ENCODE measurements around the gene STOML3.
A peak's percentile ranks its signal among the peaks of the same experiment; 100 is the strongest.

The STOML3 gene, protein sequence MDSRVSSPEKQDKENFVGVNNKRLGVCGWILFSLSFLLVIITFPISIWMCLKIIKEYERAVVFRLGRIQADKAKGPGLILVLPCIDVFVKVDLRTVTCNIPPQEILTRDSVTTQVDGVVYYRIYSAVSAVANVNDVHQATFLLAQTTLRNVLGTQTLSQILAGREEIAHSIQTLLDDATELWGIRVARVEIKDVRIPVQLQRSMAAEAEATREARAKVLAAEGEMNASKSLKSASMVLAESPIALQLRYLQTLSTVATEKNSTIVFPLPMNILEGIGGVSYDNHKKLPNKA

DNA sequence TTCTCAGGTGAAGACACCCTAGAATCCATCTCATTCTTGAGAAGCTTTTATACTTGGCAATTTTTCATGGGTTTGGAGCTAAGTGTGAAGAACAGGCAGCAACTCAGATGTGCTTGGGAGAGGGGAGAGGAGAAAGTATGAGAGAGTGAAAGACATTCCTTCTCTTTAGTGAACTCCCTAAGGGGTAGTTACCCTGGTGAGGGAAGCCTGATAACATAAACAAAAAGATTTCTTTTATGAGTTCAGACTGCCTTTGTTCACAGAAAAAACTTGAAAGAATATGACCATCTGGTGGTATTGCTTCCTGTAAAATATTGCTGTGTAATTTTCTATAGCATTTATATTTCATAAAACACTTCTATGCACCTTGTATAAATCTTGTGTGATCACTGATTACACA lies at the start of gene STOML3:
Gene STOML3 (minus strand): TSS at position 139 of the 400 bp plus-strand sequence. CDS start 110 bp downstream, at position 29.
- Histone ChIP-seq H3K27me3 (ENCODE audit: control insufficient read depth in 1 of 2, insufficient read depth in 2 of 2, low read length in 2 of 2) (no peaks in the 10 kb centered on the region), H3K36me3 (ENCODE audit: control insufficient read depth in 2 of 2, insufficient read depth in 2 of 2, low read length in 2 of 2) (no peaks in the 10 kb centered on the region), H3K9ac (ENCODE audit: low read length in 2 of 2) (no peak within 1 kb of the TSS), H3K4me3 (ENCODE audit: low read length in 2 of 2) (no peak within 1 kb of the TSS), H3K4me1 (ENCODE audit: control insufficient read depth, insufficient read depth, low read length) (no peaks in the 10 kb centered on the region), H3K27ac (ENCODE audit: low read length) (no peak within 1 kb of the TSS), H3K9me3 (ENCODE audit: control insufficient read depth in 2 of 2, low read length in 2 of 2) (no peaks in the 10 kb centered on the region)

DNA sequence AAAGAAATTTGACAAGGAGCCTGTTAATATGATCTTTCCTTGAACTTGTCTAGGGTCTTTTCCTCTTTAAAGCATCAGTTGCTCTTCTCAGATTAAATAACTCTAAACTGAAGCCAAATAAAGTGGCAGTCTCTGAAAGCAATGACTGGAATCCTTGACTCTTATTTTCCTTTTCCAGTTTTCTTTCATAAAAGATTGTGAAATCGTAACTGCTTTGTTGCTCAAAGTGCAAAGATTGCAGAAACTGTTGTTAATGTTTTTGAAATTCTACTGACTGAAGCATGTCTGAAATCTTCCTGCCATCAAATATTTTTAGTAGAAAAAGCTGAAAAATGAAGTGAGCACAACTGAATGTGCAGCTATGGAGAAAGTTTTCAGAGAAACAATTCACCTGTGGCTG lies 49.6 kb upstream of the STOML3 start:
- Histone ChIP-seq H3K9me3 (ENCODE audit: control insufficient read depth in 2 of 2, low read length in 2 of 2) (no peaks in the 10 kb centered on the region), H3K27ac (ENCODE audit: low read length) (no peak overlapping the region), H3K4me3 (ENCODE audit: low read length in 2 of 2) (no peak overlapping the region), H3K9ac (ENCODE audit: low read length in 2 of 2) (no peak overlapping the region), H3K36me3 (ENCODE audit: control insufficient read depth in 2 of 2, insufficient read depth in 2 of 2, low read length in 2 of 2) (peaks cover 3 to 4% of the 10 kb centered on the region in 2 donors), H3K27me3 (ENCODE audit: control insufficient read depth in 1 of 2, insufficient read depth in 2 of 2, low read length in 2 of 2) (no peaks in the 10 kb centered on the region), H3K4me1 (ENCODE audit: control insufficient read depth, insufficient read depth, low read length) (peaks cover 3% of the 10 kb centered on the region)

DNA sequence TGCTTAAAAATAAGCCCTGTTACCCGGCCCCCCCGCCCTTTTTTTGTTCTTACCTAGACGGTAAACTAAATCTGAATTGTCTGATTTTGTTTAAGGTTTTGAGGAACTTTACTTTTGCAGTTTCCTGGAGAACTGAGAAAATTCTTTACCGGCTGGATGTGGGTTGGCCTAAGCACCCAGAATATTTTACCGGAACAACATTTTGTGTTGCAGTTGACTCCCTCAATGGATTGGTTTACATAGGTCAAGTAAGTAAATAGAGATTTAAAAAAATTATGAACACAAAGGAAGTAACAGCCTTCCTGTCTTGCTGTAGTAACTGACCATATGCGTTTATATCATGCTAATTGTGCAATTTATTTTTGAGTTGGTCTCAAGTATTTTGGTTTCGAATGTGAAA lies 48.4 kb upstream of the STOML3 start:
- Histone ChIP-seq H3K27me3 (ENCODE audit: control insufficient read depth in 1 of 2, insufficient read depth in 2 of 2, low read length in 2 of 2) (no peaks in the 10 kb centered on the region), H3K9me3 (ENCODE audit: control insufficient read depth in 2 of 2, low read length in 2 of 2) (no peaks in the 10 kb centered on the region), H3K36me3 (ENCODE audit: control insufficient read depth in 2 of 2, insufficient read depth in 2 of 2, low read length in 2 of 2) (peaks cover 2 to 3% of the 10 kb centered on the region in 2 donors), H3K9ac (ENCODE audit: low read length in 2 of 2) (no peak overlapping the region), H3K4me3 (ENCODE audit: low read length in 2 of 2) (peak overlapping the region; percentile 98 to 99), H3K27ac (ENCODE audit: low read length) (no peak overlapping the region), H3K4me1 (ENCODE audit: control insufficient read depth, insufficient read depth, low read length) (peaks cover 5% of the 10 kb centered on the region)

DNA sequence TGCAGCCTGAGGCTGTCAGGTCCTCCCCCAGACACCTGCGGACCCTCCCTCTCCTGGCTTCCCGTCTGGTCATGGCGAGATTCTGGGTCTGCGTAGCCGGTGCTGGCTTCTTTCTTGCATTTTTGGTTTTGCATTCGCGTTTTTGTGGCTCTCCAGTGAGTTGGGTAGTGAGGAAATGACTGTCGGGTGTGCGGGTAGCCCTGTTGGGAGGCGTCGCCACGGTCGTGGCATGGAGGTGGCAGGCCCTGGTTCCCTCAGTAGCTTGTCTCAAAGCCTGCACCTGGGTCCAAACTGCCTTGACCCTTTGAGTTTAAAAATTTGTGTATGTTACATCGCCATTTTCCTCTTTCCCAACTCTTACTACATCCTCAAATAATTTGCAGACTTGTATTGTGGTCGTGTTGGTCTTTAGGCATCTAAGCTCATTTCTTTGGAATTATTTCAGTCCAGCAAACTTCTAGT lies 48.0 kb upstream of the STOML3 start:
- Histone ChIP-seq H3K36me3 (ENCODE audit: control insufficient read depth in 2 of 2, insufficient read depth in 2 of 2, low read length in 2 of 2) (peaks cover 0 to 3% of the 10 kb centered on the region in 2 donors), H3K9ac (ENCODE audit: low read length in 2 of 2) (peak overlapping the region; percentile 79 to 91), H3K27me3 (ENCODE audit: control insufficient read depth in 1 of 2, insufficient read depth in 2 of 2, low read length in 2 of 2) (no peaks in the 10 kb centered on the region), H3K27ac (ENCODE audit: low read length) (peak overlapping the region; percentile 66), H3K4me1 (ENCODE audit: control insufficient read depth, insufficient read depth, low read length) (peaks cover 5% of the 10 kb centered on the region), H3K4me3 (ENCODE audit: low read length in 2 of 2) (peak overlapping the region; percentile 98 to 99), H3K9me3 (ENCODE audit: control insufficient read depth in 2 of 2, low read length in 2 of 2) (no peaks in the 10 kb centered on the region)

DNA sequence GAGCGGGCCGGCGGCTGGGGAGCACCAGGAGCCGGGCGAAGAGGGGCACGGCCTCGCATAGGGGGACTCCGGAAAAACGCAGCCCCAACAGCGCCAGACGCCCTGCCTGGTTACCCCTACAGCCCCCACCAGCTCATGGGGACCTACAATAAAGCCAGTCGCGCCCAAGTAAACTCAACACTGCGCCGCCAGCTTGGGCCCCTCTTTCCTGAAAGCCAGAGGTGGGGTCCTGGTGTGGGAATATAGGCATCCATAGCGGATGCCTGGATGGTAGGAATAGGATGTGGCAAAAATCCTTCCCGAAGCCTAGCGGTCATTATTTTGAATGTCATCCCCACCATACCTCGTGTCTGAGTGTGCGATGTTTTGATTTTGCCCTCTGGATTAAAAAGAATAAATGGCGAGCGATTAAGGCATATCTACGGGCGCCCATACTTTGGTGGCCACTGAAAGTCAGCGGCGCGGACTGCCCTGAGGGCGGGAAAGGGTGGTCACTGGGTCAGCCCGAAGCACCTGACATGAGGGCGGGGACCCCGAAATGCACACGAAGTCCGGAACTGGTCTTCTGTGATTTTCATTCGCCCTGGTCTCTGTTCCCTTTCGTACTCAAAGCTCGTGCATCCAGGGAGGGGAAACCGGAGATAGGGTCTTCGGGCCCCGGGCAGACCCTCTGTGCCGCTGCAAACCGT lies 47.4 kb upstream of the STOML3 start, which contains the start of the genes NHLRC3 and PROSER1:
Gene NHLRC3 (plus strand): TSS at position 577 of the 689 bp plus-strand sequence. CDS start 184 bp downstream, outside the sequence.
Gene PROSER1 (minus strand): TSS at position 210 of the 689 bp plus-strand sequence. CDS start 847 bp downstream, outside the sequence.
- no peaks in the 10 kb centered on the region for H3K27me3 ChIP-seq (ENCODE audit: control insufficient read depth in 1 of 2, insufficient read depth in 2 of 2, low read length in 2 of 2)
- peak within 1 kb of the TSS; percentile 79 to 91 for H3K9ac ChIP-seq (ENCODE audit: low read length in 2 of 2)
- peaks cover 0 to 3% of the 10 kb centered on the region in 2 donors for H3K36me3 ChIP-seq (ENCODE audit: control insufficient read depth in 2 of 2, insufficient read depth in 2 of 2, low read length in 2 of 2)
- peak within 1 kb of the TSS; percentile 98 to 99 for H3K4me3 ChIP-seq (ENCODE audit: low read length in 2 of 2)
- no peaks in the 10 kb centered on the region for H3K9me3 ChIP-seq (ENCODE audit: control insufficient read depth in 2 of 2, low read length in 2 of 2)
- H3K27ac ChIP-seq (ENCODE audit: low read length): peak within 1 kb of the TSS; percentile 66
- H3K4me1 ChIP-seq (ENCODE audit: control insufficient read depth, insufficient read depth, low read length): peaks cover 5% of the 10 kb centered on the region

DNA sequence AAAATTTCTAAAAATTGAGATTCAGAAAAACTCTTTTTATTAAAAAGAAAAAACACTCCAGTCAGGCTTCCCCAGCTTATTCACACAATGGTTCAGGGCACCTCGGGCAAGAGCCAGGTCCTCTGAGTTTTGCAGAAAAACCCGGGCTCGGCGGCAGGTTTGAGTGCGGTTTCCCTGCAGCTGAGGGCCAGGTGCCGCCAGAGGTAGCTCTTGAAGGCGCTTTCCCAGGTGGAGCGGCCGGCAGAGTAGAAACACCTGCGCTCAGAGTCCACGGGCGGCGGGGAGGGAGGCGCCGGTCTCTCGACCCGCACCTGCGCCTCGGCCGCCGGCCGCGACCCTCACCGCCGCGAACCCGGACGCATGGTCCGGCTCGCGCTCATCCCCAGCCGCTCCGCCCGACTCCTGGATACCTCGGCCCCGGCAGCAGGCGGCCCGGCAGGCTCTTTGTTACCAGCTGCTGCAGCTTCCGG lies 46.8 kb upstream of the STOML3 start:
- Histone ChIP-seq H3K36me3 (ENCODE audit: control insufficient read depth in 2 of 2, insufficient read depth in 2 of 2, low read length in 2 of 2) (peaks cover 0 to 2% of the 10 kb centered on the region in 2 donors), H3K9me3 (ENCODE audit: control insufficient read depth in 2 of 2, low read length in 2 of 2) (no peaks in the 10 kb centered on the region), H3K4me1 (ENCODE audit: control insufficient read depth, insufficient read depth, low read length) (peaks cover 5% of the 10 kb centered on the region), H3K27ac (ENCODE audit: low read length) (peak overlapping the region; percentile 66), H3K4me3 (ENCODE audit: low read length in 2 of 2) (peak overlapping the region; percentile 98 to 99), H3K9ac (ENCODE audit: low read length in 2 of 2) (peak overlapping the region; percentile 79 to 91), H3K27me3 (ENCODE audit: control insufficient read depth in 1 of 2, insufficient read depth in 2 of 2, low read length in 2 of 2) (no peaks in the 10 kb centered on the region)

DNA sequence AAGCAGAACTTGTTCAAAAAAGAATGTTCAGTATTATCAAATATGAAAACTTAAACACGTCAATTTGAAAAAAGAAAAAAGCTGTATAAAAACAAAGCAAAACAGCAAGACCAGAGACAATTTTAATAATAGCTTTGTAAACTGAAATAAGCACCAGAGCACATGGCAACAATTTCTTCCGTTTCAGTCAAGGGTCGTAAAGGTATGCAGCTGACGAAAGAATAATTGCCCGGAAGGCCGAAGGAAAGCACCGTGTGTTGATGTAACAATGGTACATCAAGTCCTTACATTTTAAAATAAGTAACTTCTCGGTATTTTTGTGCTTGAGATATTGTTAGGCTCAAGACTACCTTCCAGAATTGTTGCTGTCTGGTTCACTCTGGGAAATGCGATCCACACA lies 45.6 kb upstream of the STOML3 start:
- Histone ChIP-seq H3K9ac (ENCODE audit: low read length in 2 of 2) (peak overlapping the region; percentile 37 to 91), H3K4me3 (ENCODE audit: low read length in 2 of 2) (peak overlapping the region; percentile 98 to 99), H3K27me3 (ENCODE audit: control insufficient read depth in 1 of 2, insufficient read depth in 2 of 2, low read length in 2 of 2) (no peaks in the 10 kb centered on the region), H3K36me3 (ENCODE audit: control insufficient read depth in 2 of 2, insufficient read depth in 2 of 2, low read length in 2 of 2) (no peaks in the 10 kb centered on the region), H3K4me1 (ENCODE audit: control insufficient read depth, insufficient read depth, low read length) (peaks cover 5% of the 10 kb centered on the region), H3K9me3 (ENCODE audit: control insufficient read depth in 2 of 2, low read length in 2 of 2) (no peaks in the 10 kb centered on the region), H3K27ac (ENCODE audit: low read length) (no peak overlapping the region)

DNA sequence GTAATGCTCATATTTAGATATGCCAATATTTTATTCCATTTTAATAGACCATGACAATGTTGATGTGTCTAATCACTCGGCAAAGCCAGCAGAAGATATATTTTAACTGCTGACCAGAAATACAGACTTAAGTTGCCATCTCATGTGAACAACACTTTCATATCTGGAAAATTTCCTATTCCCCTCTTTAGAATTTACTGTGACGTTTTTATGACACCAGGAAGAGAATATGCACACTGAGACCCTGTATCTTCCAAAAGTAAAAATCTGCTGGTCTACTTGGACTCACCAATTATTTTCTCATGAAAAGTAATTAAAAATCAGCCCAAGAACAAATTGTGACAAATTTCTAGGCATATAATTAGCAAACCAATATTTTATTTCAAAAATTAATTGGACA lies 45.2 kb upstream of the STOML3 start:
- Histone ChIP-seq H3K36me3 (ENCODE audit: control insufficient read depth in 2 of 2, insufficient read depth in 2 of 2, low read length in 2 of 2) (no peaks in the 10 kb centered on the region), H3K4me1 (ENCODE audit: control insufficient read depth, insufficient read depth, low read length) (peaks cover 5% of the 10 kb centered on the region), H3K27ac (ENCODE audit: low read length) (no peak overlapping the region), H3K9ac (ENCODE audit: low read length in 2 of 2) (peak overlapping the region in 1 of 2 donors; percentile 30), H3K9me3 (ENCODE audit: control insufficient read depth in 2 of 2, low read length in 2 of 2) (no peaks in the 10 kb centered on the region), H3K4me3 (ENCODE audit: low read length in 2 of 2) (peak overlapping the region; percentile 98 to 99), H3K27me3 (ENCODE audit: control insufficient read depth in 1 of 2, insufficient read depth in 2 of 2, low read length in 2 of 2) (no peaks in the 10 kb centered on the region)

DNA sequence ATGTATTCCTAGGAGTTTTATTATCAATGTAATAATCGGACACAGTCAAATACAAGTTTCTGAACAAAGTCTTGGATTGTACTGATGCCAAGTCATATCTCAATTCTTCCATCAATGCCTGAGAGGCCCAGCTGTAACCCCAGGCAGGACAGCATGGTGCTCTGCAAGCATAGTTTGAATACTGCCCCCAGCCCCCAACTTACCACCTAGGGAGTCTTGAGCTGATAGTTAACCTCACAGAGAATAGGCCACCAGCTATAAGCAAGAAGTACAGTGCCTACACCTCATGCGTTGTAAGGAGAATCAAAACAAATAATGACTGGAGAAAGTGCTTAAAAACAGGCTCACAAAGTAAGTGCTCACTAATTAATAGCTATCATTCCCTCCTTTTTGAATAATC lies 44.6 kb upstream of the STOML3 start:
- no peaks in the 10 kb centered on the region for H3K9me3 ChIP-seq (ENCODE audit: control insufficient read depth in 2 of 2, low read length in 2 of 2)
- H3K27me3 ChIP-seq (ENCODE audit: control insufficient read depth in 1 of 2, insufficient read depth in 2 of 2, low read length in 2 of 2): no peaks in the 10 kb centered on the region
- no peaks in the 10 kb centered on the region for H3K36me3 ChIP-seq (ENCODE audit: control insufficient read depth in 2 of 2, insufficient read depth in 2 of 2, low read length in 2 of 2)
- peak overlapping the region; percentile 44 to 99 for H3K4me3 ChIP-seq (ENCODE audit: low read length in 2 of 2)
- no peak overlapping the region for H3K27ac ChIP-seq (ENCODE audit: low read length)
- peaks cover 5% of the 10 kb centered on the region for H3K4me1 ChIP-seq (ENCODE audit: control insufficient read depth, insufficient read depth, low read length)
- H3K9ac ChIP-seq (ENCODE audit: low read length in 2 of 2): peak overlapping the region in 1 of 2 donors; percentile 30

DNA sequence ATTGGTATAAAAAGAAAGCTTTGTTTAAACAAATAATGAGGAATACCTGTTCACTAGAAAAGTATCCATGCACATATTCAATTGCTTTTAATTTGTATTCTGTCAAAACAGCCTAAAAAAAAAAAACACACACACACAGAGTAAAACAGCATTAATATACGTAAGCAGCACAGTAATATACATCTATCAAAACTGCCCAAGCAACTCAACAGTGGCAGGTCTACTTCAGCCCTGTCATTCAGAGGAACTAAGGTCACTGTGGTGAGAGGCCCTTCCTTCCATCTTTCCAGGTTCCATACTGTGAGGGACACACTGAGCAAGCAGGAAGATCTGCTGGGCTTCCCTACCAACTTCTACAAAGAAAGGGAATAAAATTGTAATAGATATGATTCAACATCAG lies 43.5 kb upstream of the STOML3 start:
- H3K9me3 ChIP-seq (ENCODE audit: control insufficient read depth in 2 of 2, low read length in 2 of 2): no peaks in the 10 kb centered on the region
- H3K36me3 ChIP-seq (ENCODE audit: control insufficient read depth in 2 of 2, insufficient read depth in 2 of 2, low read length in 2 of 2): no peaks in the 10 kb centered on the region
- no peaks in the 10 kb centered on the region for H3K27me3 ChIP-seq (ENCODE audit: control insufficient read depth in 1 of 2, insufficient read depth in 2 of 2, low read length in 2 of 2)
- peaks cover 5% of the 10 kb centered on the region for H3K4me1 ChIP-seq (ENCODE audit: control insufficient read depth, insufficient read depth, low read length)
- no peak overlapping the region for H3K4me3 ChIP-seq (ENCODE audit: low read length in 2 of 2)
- no peak overlapping the region for H3K27ac ChIP-seq (ENCODE audit: low read length)
- no peak overlapping the region for H3K9ac ChIP-seq (ENCODE audit: low read length in 2 of 2)
